Measurements from ENCODE around the gene GORASP2. TPM values are rescaled to one million over a fixed set of nuclear protein-coding genes. Genes with fewer than 3 reads are reported as not detected.

GORASP2 gene
- 10 to 100 TPM; 67.2 to 67.3 TPM for total RNA-seq
- polyA plus RNA-seq (ENCODE audit: insufficient read depth, low read depth, low replicate concordance) = 119 TPM
- long read RNA-seq, donor 1, transcript GORASP2-201 (10 exons, 3,173 nt) = major isoform, 32 of 88 reads
- long read RNA-seq, donor 1, transcript GORASP2-207 (5 exons, 2,096 nt) = minor isoform, 8 of 88 reads
- long read RNA-seq, donor 1, partial matches to known transcripts = 48 of 88 reads
- long read RNA-seq, donor 1, other reads (novel, unspliced or antisense) = 0 of 88 reads
- long read RNA-seq, donor 2, transcript GORASP2-201 (10 exons, 3,173 nt) = minor isoform, 9 of 56 reads
- long read RNA-seq, donor 2, transcript GORASP2-207 (5 exons, 2,096 nt) = major isoform, 16 of 56 reads
- long read RNA-seq, donor 2, partial matches to known transcripts = 30 of 56 reads
- long read RNA-seq, donor 2, other reads (novel, unspliced or antisense) = 0 of 56 reads

DNA sequence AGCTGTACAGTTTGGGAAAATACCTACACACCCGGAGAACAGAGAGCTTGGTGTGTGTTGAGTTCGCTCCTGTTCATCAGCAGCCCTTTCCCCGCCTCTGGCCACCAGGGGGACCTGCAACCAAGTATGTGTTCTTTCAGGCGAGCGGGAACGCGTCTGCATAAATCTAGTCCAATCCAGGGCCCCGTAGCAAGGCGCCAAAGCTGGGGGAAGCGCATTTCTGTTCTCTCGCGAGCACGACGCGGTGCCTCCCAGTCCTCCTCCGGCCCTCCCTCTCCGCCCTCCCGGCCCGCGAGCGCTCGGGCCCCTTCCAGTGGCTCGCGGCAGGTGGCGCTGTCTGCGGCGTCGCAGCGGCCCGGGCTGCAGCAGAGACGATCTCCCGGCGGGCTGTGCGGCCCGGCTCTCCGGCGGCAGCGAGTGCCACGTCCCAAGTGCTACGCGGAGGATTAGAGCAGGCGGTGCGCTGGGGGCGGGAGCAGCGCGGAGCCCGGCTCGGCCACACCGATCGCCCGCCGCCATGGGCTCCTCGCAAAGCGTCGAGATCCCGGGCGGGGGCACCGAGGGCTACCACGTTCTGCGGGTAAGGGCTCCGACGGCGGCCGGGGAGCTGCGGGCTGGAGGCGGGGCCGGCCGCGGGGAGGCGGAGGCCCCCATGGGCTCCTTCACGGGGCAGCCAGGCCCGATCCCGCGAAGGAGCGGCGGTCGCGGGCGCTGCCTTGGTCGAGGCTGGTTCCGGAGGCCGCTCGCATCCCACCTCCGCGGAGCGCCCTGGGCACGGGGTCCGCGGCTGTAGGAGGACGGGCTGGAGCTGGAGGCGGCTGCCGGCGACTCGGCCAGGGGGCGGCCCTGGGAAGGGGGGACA, at the start of gene GORASP2:
Gene GORASP2, plus strand, starts transcription at position 430 of the 862 bp plus-strand sequence. Its CDS starts 88 bp downstream, at position 518.
- Histone ChIP-seq H3K4me1 (peaks cover 15% of the 10 kb centered on the region), H3K27ac (peak within 1 kb of the TSS; percentile 96), H3K4me3 (peak within 1 kb of the TSS; percentile 97 to 100), H3K9me3 (no peaks in the 10 kb centered on the region), H3K27me3 (no peaks in the 10 kb centered on the region), H3K36me3 (ENCODE audit: low read depth, missing control alignments) (no peaks in the 10 kb centered on the region)
- 0% methylated on average over 1 to 38 of the region's 95 CpGs for WGBS, 2 donors
- peak; percentile 100 for DNase-seq
- intact Hi-C loops (cut with DNase I; ENCODE audit: low total_unique reads) = no loop called here
- peak; percentile 43 for TF ChIP-seq POLR2A (IDR thresholded peaks at IDR 0.05)
- TF ChIP-seq, protein P1, sequence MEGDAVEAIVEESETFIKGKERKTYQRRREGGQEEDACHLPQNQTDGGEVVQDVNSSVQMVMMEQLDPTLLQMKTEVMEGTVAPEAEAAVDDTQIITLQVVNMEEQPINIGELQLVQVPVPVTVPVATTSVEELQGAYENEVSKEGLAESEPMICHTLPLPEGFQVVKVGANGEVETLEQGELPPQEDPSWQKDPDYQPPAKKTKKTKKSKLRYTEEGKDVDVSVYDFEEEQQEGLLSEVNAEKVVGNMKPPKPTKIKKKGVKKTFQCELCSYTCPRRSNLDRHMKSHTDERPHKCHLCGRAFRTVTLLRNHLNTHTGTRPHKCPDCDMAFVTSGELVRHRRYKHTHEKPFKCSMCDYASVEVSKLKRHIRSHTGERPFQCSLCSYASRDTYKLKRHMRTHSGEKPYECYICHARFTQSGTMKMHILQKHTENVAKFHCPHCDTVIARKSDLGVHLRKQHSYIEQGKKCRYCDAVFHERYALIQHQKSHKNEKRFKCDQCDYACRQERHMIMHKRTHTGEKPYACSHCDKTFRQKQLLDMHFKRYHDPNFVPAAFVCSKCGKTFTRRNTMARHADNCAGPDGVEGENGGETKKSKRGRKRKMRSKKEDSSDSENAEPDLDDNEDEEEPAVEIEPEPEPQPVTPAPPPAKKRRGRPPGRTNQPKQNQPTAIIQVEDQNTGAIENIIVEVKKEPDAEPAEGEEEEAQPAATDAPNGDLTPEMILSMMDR (IDR thresholded peaks at IDR 0.05) = peak; percentile 95 to 99 (median 96)

DNA sequence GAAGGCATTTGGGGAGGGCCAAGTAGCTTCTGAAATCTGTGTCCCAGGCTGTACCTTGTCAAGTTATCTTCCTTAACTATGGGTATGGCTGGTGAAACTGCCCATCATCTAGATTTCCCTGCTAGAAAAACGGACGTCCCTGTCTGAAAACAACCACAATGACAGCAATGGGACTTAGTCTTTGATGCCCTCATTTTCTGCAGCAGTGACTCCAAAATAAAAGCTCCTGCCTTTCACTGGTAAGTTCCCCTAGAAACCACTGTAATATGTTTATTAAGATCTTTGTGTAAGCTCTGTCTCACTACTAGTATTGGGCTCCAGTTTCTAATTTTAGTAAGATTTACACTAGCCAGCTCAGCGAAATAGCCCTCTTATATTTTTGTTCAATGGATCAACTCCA, 47.2 kb upstream of the GORASP2 start:
- intact Hi-C loops (cut with DNase I; ENCODE audit: low total_unique reads) = no loop called here
- Histone ChIP-seq H3K27ac (no peak overlapping the region), H3K4me1 (no peaks in the 10 kb centered on the region), H3K36me3 (ENCODE audit: low read depth, missing control alignments) (no peaks in the 10 kb centered on the region), H3K4me3 (no peak overlapping the region), H3K27me3 (no peaks in the 10 kb centered on the region), H3K9me3 (no peaks in the 10 kb centered on the region)
- 71 to 78% methylated on average over 3 of the region's 3 CpGs for WGBS, 2 donors
- DNase-seq = no peak
- TF ChIP-seq, protein P1 (IDR thresholded peaks at IDR 0.05) = no peak
- no peak for TF ChIP-seq POLR2A (IDR thresholded peaks at IDR 0.05)

DNA sequence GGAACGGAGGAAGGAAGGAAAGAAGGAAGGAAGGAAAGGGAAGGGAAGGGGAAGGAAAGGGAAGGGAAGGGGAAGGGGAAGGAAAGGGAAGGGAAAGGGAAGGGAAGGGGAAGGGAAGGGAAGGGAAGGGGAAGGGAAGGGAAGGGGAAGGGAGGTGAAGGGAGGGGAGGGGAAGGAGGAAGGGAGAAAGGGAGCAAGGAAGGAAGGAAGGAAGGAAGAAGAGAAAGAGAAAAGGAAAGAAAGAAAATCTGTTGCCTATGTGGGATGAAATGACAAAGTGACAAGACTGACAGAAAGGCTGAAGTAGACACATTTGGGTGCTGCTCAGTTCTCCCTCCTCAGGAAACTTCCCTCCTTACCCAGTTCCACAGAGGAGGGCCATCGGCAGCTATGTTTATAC, 46.3 kb upstream of the GORASP2 start:
- Histone ChIP-seq H3K27me3 (no peaks in the 10 kb centered on the region), H3K4me3 (no peak overlapping the region), H3K4me1 (no peaks in the 10 kb centered on the region), H3K27ac (no peak overlapping the region), H3K36me3 (ENCODE audit: low read depth, missing control alignments) (no peaks in the 10 kb centered on the region), H3K9me3 (no peaks in the 10 kb centered on the region)
- intact Hi-C loops (cut with DNase I; ENCODE audit: low total_unique reads) = no loop called here
- WGBS, 2 donors = 92 to 93% methylated on average over 2 of the region's 2 CpGs
- no peak for DNase-seq
- TF ChIP-seq POLR2A (IDR thresholded peaks at IDR 0.05) = no peak
- TF ChIP-seq, protein P1 (IDR thresholded peaks at IDR 0.05) = no peak

DNA sequence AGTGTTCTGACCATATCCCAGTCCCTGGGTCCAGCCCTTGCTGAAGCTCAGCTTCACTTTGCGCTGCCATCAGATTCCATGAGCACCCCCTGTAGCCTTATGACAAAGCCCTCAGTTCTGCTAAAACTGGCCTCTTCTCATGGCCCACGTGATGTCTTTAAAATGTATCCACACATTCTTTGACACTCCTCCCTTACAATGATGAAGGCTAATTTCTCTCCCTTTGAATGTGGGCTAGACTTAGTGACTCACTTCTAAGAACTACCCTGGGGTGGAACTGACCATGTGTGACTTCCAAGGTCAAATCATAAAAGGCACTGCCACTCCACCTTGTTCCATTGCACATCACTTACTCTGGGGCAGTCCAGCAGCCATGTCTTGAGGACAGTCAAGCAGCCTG, 45.4 kb upstream of the GORASP2 start:
- TF ChIP-seq POLR2A (IDR thresholded peaks at IDR 0.05) = no peak
- TF ChIP-seq, protein P1 (IDR thresholded peaks at IDR 0.05) = no peak
- Histone ChIP-seq H3K9me3 (no peaks in the 10 kb centered on the region), H3K4me3 (no peak overlapping the region), H3K4me1 (no peaks in the 10 kb centered on the region), H3K27ac (no peak overlapping the region), H3K36me3 (ENCODE audit: low read depth, missing control alignments) (no peaks in the 10 kb centered on the region), H3K27me3 (no peaks in the 10 kb centered on the region)
- intact Hi-C loops (cut with DNase I; ENCODE audit: low total_unique reads) = no loop called here
- no peak for DNase-seq
- WGBS, 2 donors = 90% methylated on average over 2 of the region's 2 CpGs

All from testis (tissue), 5 donors.